ENCODE data around the gene SDHAF3. TPM values are rescaled to one million over a fixed set of nuclear protein-coding genes. Genes with fewer than 3 reads are reported as not detected.

Gene SDHAF3
- total and polyA plus RNA-seq, 4 donors = 8.6 to 34.1 (median 10.4) TPM

DNA sequence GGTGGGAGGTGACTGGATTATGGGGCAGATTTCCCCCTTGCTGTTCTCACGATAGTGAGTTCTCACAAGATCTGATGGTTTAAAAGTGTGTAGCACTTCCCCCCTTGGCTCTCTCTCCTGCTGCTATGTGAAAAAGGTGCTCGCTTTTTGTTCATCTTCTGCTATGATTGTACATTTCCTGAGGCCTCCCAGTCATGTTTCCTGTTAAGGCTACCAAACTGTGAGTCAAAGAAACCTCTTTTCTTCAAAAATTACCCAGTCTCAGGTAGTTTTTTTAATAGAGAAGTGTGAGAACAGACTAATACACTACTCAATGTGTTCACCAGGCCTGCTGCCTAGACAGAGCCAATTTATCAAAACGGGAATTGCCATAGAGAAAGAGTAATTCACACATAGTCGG is 49.7 kb downstream of the SDHAF3 start:
- no peak overlapping the region for H3K9ac ChIP-seq (ENCODE audit: low read depth in 1 of 2, low read length in 2 of 2)
- no peaks in the 10 kb centered on the region for H3K36me3 ChIP-seq (ENCODE audit: control insufficient read depth in 4 of 4, insufficient read depth in 3 of 4, low read depth in 1 of 4, low read length in 3 of 4)
- TF ChIP-seq SP1 (IDR thresholded peaks at IDR 0.05) = no peak
- no peak for TF ChIP-seq NR2F2 (IDR thresholded peaks at IDR 0.05)
- TF ChIP-seq, protein P1, sequence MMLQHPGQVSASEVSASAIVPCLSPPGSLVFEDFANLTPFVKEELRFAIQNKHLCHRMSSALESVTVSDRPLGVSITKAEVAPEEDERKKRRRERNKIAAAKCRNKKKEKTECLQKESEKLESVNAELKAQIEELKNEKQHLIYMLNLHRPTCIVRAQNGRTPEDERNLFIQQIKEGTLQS (IDR thresholded peaks at IDR 0.05) = no peak
- TF ChIP-seq JUND (IDR thresholded peaks at IDR 0.05) = no peak
- TF ChIP-seq TAF1 (conservative IDR thresholded peaks at IDR 0.05) = no peak
- no peak for TF ChIP-seq RXRA (IDR thresholded peaks at IDR 0.05)
- no peak for TF ChIP-seq YY1 (IDR thresholded peaks at IDR 0.05)
- no peak for TF ChIP-seq HNF4A (conservative IDR thresholded peaks at IDR 0.05)
- TF ChIP-seq EGR1 (IDR thresholded peaks at IDR 0.05; ENCODE audit: low read depth in 2 of 2) = no peak
- no peak for TF ChIP-seq GABPA (IDR thresholded peaks at IDR 0.05 in 1 of 2, conservative IDR thresholded peaks at IDR 0.05 in 1 of 2)
- no peak for TF ChIP-seq HNF4G (IDR thresholded peaks at IDR 0.05)
- no peak for TF ChIP-seq RAD21 (IDR thresholded peaks at IDR 0.05)
- no peak for TF ChIP-seq FOXA1 (IDR thresholded peaks at IDR 0.05)
- no peak for TF ChIP-seq FOXA2 (IDR thresholded peaks at IDR 0.05)
- TF ChIP-seq, protein P2, sequence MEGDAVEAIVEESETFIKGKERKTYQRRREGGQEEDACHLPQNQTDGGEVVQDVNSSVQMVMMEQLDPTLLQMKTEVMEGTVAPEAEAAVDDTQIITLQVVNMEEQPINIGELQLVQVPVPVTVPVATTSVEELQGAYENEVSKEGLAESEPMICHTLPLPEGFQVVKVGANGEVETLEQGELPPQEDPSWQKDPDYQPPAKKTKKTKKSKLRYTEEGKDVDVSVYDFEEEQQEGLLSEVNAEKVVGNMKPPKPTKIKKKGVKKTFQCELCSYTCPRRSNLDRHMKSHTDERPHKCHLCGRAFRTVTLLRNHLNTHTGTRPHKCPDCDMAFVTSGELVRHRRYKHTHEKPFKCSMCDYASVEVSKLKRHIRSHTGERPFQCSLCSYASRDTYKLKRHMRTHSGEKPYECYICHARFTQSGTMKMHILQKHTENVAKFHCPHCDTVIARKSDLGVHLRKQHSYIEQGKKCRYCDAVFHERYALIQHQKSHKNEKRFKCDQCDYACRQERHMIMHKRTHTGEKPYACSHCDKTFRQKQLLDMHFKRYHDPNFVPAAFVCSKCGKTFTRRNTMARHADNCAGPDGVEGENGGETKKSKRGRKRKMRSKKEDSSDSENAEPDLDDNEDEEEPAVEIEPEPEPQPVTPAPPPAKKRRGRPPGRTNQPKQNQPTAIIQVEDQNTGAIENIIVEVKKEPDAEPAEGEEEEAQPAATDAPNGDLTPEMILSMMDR (IDR thresholded peaks at IDR 0.05; ENCODE audit: low read depth, low read length, missing input control) = no peak
- TF ChIP-seq, protein P3, sequence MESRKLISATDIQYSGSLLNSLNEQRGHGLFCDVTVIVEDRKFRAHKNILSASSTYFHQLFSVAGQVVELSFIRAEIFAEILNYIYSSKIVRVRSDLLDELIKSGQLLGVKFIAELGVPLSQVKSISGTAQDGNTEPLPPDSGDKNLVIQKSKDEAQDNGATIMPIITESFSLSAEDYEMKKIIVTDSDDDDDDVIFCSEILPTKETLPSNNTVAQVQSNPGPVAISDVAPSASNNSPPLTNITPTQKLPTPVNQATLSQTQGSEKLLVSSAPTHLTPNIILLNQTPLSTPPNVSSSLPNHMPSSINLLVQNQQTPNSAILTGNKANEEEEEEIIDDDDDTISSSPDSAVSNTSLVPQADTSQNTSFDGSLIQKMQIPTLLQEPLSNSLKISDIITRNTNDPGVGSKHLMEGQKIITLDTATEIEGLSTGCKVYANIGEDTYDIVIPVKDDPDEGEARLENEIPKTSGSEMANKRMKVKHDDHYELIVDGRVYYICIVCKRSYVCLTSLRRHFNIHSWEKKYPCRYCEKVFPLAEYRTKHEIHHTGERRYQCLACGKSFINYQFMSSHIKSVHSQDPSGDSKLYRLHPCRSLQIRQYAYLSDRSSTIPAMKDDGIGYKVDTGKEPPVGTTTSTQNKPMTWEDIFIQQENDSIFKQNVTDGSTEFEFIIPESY (IDR thresholded peaks at IDR 0.05) = no peak
- TF ChIP-seq, protein P4, sequence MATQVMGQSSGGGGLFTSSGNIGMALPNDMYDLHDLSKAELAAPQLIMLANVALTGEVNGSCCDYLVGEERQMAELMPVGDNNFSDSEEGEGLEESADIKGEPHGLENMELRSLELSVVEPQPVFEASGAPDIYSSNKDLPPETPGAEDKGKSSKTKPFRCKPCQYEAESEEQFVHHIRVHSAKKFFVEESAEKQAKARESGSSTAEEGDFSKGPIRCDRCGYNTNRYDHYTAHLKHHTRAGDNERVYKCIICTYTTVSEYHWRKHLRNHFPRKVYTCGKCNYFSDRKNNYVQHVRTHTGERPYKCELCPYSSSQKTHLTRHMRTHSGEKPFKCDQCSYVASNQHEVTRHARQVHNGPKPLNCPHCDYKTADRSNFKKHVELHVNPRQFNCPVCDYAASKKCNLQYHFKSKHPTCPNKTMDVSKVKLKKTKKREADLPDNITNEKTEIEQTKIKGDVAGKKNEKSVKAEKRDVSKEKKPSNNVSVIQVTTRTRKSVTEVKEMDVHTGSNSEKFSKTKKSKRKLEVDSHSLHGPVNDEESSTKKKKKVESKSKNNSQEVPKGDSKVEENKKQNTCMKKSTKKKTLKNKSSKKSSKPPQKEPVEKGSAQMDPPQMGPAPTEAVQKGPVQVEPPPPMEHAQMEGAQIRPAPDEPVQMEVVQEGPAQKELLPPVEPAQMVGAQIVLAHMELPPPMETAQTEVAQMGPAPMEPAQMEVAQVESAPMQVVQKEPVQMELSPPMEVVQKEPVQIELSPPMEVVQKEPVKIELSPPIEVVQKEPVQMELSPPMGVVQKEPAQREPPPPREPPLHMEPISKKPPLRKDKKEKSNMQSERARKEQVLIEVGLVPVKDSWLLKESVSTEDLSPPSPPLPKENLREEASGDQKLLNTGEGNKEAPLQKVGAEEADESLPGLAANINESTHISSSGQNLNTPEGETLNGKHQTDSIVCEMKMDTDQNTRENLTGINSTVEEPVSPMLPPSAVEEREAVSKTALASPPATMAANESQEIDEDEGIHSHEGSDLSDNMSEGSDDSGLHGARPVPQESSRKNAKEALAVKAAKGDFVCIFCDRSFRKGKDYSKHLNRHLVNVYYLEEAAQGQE (IDR thresholded peaks at IDR 0.05) = no peak
- H3K4me1 ChIP-seq (ENCODE audit: control insufficient read depth in 4 of 4, insufficient read depth in 4 of 4, low read length in 3 of 4) = peaks cover 0 to 10% (median 2%) of the 10 kb centered on the region in 4 donors
- WGBS = 92% methylated on average over 4 of the region's 4 CpGs
- DNase-seq (ENCODE audit: low spot score) = no peak
- H3K9me3 ChIP-seq (ENCODE audit: control insufficient read depth in 4 of 4, low read length in 3 of 4) = peaks cover 0 to 8% (median 0%) of the 10 kb centered on the region in 4 donors
- no peaks in the 10 kb centered on the region for H3K27me3 ChIP-seq (ENCODE audit: control insufficient read depth in 4 of 4, insufficient read depth in 4 of 4, low read length in 3 of 4)
- H3K27ac ChIP-seq (ENCODE audit: low read depth in 1 of 2, low read length in 2 of 2) = no peak overlapping the region
- H3K4me3 ChIP-seq (ENCODE audit: low read depth in 1 of 3, low read length in 3 of 3) = no peak overlapping the region

DNA sequence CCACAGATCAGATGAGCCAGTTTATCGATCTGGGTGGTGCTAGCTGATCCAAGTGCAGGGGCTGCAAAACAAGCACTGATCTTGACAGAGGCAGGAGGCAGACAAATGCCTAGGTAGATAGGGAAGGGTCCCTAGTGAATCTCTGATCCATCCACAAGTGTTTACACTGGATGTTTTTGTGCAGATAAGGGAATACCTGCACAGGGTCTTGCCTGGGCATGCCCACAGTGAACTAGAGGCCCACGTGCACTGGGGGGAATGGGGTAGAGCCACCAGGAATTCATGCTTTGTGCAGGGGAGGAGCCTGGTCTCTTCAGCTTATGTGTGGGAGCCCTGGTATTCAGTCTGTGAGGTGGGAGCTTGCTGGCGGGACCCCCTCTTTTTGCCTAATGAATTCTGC is 50.3 kb downstream of the SDHAF3 start:
- no peaks in the 10 kb centered on the region for H3K27me3 ChIP-seq (ENCODE audit: control insufficient read depth in 4 of 4, insufficient read depth in 4 of 4, low read length in 3 of 4)
- TF ChIP-seq FOXA2 (IDR thresholded peaks at IDR 0.05) (no peak), RXRA (IDR thresholded peaks at IDR 0.05) (no peak), YY1 (IDR thresholded peaks at IDR 0.05) (no peak), HNF4A (conservative IDR thresholded peaks at IDR 0.05) (no peak), EGR1 (IDR thresholded peaks at IDR 0.05; ENCODE audit: low read depth in 2 of 2) (no peak), RAD21 (IDR thresholded peaks at IDR 0.05) (no peak)
- TF ChIP-seq, protein P3 (IDR thresholded peaks at IDR 0.05) = no peak
- TF ChIP-seq, protein P5, sequence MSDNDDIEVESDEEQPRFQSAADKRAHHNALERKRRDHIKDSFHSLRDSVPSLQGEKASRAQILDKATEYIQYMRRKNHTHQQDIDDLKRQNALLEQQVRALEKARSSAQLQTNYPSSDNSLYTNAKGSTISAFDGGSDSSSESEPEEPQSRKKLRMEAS (IDR thresholded peaks at IDR 0.05) = no peak
- no peak overlapping the region for H3K9ac ChIP-seq (ENCODE audit: low read depth in 1 of 2, low read length in 2 of 2)
- H3K36me3 ChIP-seq (ENCODE audit: control insufficient read depth in 4 of 4, insufficient read depth in 3 of 4, low read depth in 1 of 4, low read length in 3 of 4) = no peaks in the 10 kb centered on the region
- no peak overlapping the region for H3K27ac ChIP-seq (ENCODE audit: low read depth in 1 of 2, low read length in 2 of 2)
- no peak for DNase-seq (ENCODE audit: low spot score)
- H3K4me3 ChIP-seq (ENCODE audit: low read depth in 1 of 3, low read length in 3 of 3) = no peak overlapping the region
- H3K4me1 ChIP-seq (ENCODE audit: control insufficient read depth in 4 of 4, insufficient read depth in 4 of 4, low read length in 3 of 4) = peaks cover 0 to 10% (median 2%) of the 10 kb centered on the region in 4 donors
- 65% methylated on average over 3 of the region's 3 CpGs for WGBS
- H3K9me3 ChIP-seq (ENCODE audit: control insufficient read depth in 4 of 4, low read length in 3 of 4) = peaks cover 0 to 8% (median 0%) of the 10 kb centered on the region in 4 donors
